CD8-positive, alpha-beta memory T cell (primary cell): ENCODE results near the gene GRK1. TPM values are rescaled to one million over a fixed set of nuclear protein-coding genes. Genes with fewer than 3 reads are reported as not detected.
A peak's percentile ranks its signal among the peaks of the same experiment; 100 is the strongest.

Experiments used
- CTCF ChIA-PET: fragments of 350-600 bp; sonication (Branson Sonifier 250); formaldehyde crosslinking; loops from one replicate; lab custom pipeline; 2021; ENCODE audit warnings: antibody characterized with exemption; lab: Charles Lee
- POLR2A ChIA-PET: fragments of 350-600 bp; sonication (Branson Sonifier 250); formaldehyde crosslinking; loops from one replicate; lab custom pipeline; 2021; ENCODE audit warnings: antibody characterized with exemption; lab: Charles Lee
- DNase-seq, 5 donors: peaks; one replicate each; pipeline versions ENCODE4 v3.0.0 to v3.0.0-alpha.2; 2020 to 2022; ENCODE audit warnings: mixed read lengths in 1 of 5
- H3K27ac ChIP-seq: one replicate; pipeline ENCODE4 v1.7.0; 2013; ENCODE audit warnings: low read depth, mild to moderate bottlenecking, low read length, moderate library complexity
- H3K27me3 ChIP-seq: 2 replicates; pipeline ENCODE4 v1.7.0; 2013; ENCODE audit warnings: low read length, mild to moderate bottlenecking; ENCODE audit not compliant: insufficient read depth, poor library complexity, severe bottlenecking
- H3K36me3 ChIP-seq: 2 replicates; pipeline ENCODE4 v1.7.0; 2013; ENCODE audit warnings: mild to moderate bottlenecking, low read length, moderate library complexity; ENCODE audit not compliant: insufficient read depth
- H3K4me1 ChIP-seq: 2 replicates; pipeline ENCODE4 v1.7.0; 2013; ENCODE audit warnings: mild to moderate bottlenecking, low read length, moderate library complexity; ENCODE audit not compliant: insufficient read depth
- H3K4me3 ChIP-seq: 2 replicates; pipeline ENCODE4 v1.7.0; 2013; ENCODE audit warnings: mild to moderate bottlenecking, low read length
- H3K9me3 ChIP-seq: 2 replicates; pipeline ENCODE4 v1.7.0; 2013; ENCODE audit warnings: mild to moderate bottlenecking, low read length
- H3K27ac Mint-ChIP-seq, 8 donors: one replicate each; pipeline ENCODE4 v1.8.0; 2020 to 2021; ENCODE audit warnings: mixed read lengths in 8 of 8, mild to moderate bottlenecking in 6 of 8, inconsistent platforms in 3 of 8, moderate library complexity in 3 of 8
- H3K27me3 Mint-ChIP-seq, 2 donors: one replicate each; pipeline ENCODE4 v1.8.0; 2020 to 2021; ENCODE audit warnings: mixed read lengths in 2 of 2, mild to moderate bottlenecking in 1 of 2, moderate library complexity in 1 of 2
- H3K36me3 Mint-ChIP-seq, 3 donors: one replicate each; pipeline ENCODE4 v1.8.0; 2020 to 2021; ENCODE audit warnings: mixed read lengths in 3 of 3, inconsistent platforms in 1 of 3, mild to moderate bottlenecking in 1 of 3
- H3K4me1 Mint-ChIP-seq, 3 donors: one replicate each; pipeline ENCODE4 v1.8.0; 2020 to 2021; ENCODE audit warnings: mixed read lengths in 3 of 3, inconsistent platforms in 1 of 3, mild to moderate bottlenecking in 1 of 3
- H3K4me3 Mint-ChIP-seq, 7 donors: one replicate each; pipeline ENCODE4 v1.8.0; 2020 to 2021; ENCODE audit warnings: mixed read lengths in 7 of 7, mild to moderate bottlenecking in 6 of 7, moderate library complexity in 4 of 7, inconsistent platforms in 2 of 7
- H3K9me3 Mint-ChIP-seq, 5 donors: one replicate each; pipeline ENCODE4 v1.8.0; 2020 to 2022; ENCODE audit warnings: mixed read lengths in 5 of 5, mild to moderate bottlenecking in 3 of 5, moderate library complexity in 2 of 5, inconsistent platforms in 1 of 5
- polyA plus RNA-seq: library from polyadenylated mRNA; unstranded; fragments of 300-500 nt; fragmentation: Illumina TruSeq; gene quantifications from one replicate; pipeline ENCODE4 v1.2.3, GENCODE V29; 2021
- total RNA-seq, 2 experiments: library from RNA; stranded (reverse); gene quantifications; one replicate each; pipeline ENCODE4 v1.2.3, GENCODE V29; 2021

The GRK1 gene
- total and polyA plus RNA-seq, 3 experiments from 2014 or later, result not detected

GRCh38 chr13:113763254-113763653 lies 96.2 kb downstream of the GRK1 start:
- H3K4me3 ChIP-seq, result no peak overlapping the region
- no peaks in the 10 kb centered on the region for H3K9me3 ChIP-seq
- Mint-ChIP-seq H3K27ac (no peak overlapping the region), H3K9me3 (peaks cover 0 to 2% (median 0%) of the 10 kb centered on the region in 5 donors), H3K27me3 (peaks cover 39 to 78% of the 10 kb centered on the region in 2 donors), H3K4me1 (peaks cover 8 to 14% (median 11%) of the 10 kb centered on the region in 3 donors), H3K4me3 (no peak overlapping the region), H3K36me3 (peaks cover 0 to 3% (median 0%) of the 10 kb centered on the region in 3 donors)
- no peaks in the 10 kb centered on the region for H3K36me3 ChIP-seq
- ChIA-PET POLR2A (no interaction called here), CTCF (no interaction called here)
- DNase-seq, result no peak
- peaks cover 38% of the 10 kb centered on the region for H3K27me3 ChIP-seq
- no peak overlapping the region for H3K27ac ChIP-seq
- H3K4me1 ChIP-seq, result peaks cover 14% of the 10 kb centered on the region

DNA sequence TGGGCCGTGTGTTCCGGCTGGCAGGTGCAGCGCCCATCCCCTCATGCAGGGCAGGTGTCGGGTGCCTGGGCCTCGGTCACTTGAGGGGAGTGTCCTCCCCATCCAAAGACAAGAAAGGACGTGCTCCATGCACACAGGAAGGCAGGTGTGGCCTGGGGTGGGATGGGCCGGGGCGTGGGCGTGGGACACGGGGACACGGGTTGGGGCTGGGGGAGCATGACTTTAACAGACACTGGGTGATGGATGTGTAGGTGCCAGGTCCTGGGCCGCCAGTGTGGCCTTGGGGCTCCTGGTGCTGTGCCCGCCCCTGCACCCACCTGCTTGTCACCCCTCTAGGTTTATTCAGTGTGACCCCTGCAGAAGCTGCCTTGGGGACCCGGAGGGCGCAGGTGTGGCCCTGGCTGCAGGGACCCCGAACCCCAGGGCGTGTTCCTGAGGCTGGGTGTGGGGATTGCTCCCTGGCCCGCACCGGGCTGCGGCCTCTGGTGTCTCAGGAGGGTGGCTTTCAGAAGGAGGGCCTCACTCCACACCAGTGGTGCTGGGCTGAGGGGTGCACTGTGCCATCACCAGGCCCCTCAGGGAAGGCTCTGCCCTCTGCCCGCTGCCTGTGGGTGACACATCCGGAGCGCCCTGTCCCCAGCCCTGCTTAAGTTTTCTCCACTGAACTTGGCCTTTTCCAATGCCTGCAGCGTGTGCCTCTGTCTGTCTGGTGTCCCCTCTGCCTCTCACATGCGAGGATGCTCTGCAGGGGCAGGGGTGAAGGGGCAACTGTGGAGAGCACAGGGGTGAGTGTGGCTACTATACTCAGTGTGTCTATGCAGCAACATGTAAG lies 97.2 kb downstream of the GRK1 start:
- no peak overlapping the region for H3K27ac ChIP-seq
- Mint-ChIP-seq H3K4me3 (peak overlapping the region in 1 of 7 donors; percentile 56), H3K4me1 (peaks cover 8 to 10% (median 9%) of the 10 kb centered on the region in 3 donors), H3K27me3 (peaks cover 35 to 81% of the 10 kb centered on the region in 2 donors), H3K27ac (no peak overlapping the region), H3K36me3 (peaks cover 0 to 3% (median 0%) of the 10 kb centered on the region in 3 donors), H3K9me3 (peaks cover 0 to 2% (median 0%) of the 10 kb centered on the region in 5 donors)
- peaks cover 9% of the 10 kb centered on the region for H3K4me1 ChIP-seq
- peaks cover 33% of the 10 kb centered on the region for H3K27me3 ChIP-seq
- CTCF ChIA-PET, result no interaction called here
- H3K4me3 ChIP-seq, result no peak overlapping the region
- H3K9me3 ChIP-seq, result no peaks in the 10 kb centered on the region
- DNase-seq, result no peak
- no peaks in the 10 kb centered on the region for H3K36me3 ChIP-seq
- POLR2A ChIA-PET, result no interaction called here

DNA sequence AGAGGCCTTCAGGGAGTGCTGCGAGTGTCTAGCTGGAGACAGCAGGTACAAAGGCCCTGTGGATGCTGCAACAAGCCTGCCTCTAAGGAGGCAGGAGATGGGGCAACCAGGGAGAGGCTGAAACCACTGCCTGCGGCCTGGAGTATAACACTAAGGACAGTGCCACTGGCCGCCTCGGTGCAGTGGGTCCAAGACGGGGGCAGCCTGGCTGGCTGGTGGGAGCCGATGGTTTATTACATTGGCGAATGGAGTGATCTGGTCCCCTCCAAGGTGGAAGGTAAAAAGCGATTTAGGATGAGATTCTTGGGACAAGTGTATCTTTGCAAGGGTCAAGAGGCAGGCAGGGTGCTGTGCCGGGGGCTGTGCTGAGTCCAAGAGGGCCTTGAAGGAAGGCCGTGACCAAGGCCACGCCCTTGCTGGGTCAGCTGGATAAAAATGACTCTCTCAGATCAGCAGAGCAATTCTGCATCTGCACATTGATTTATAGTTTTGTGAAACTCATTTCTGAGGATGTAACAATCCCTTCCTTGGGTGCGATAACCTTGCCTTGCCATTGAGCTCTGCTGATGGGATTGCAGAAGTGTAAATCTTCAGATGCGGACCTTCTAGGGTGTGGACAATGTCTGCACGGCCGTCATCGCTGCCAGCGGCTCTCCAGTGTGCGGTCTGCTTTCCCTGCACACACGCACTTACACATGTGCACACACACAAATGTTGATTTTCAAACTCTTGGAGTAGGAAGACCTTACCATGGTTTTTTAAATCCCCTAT lies 98.0 kb downstream of the GRK1 start:
- peaks cover 0 to 2% (median 0%) of the 10 kb centered on the region in 5 donors for H3K9me3 Mint-ChIP-seq
- Histone ChIP-seq H3K27me3 (peaks cover 25% of the 10 kb centered on the region), H3K4me1 (peaks cover 1% of the 10 kb centered on the region), H3K36me3 (no peaks in the 10 kb centered on the region), H3K4me3 (no peak overlapping the region), H3K9me3 (no peaks in the 10 kb centered on the region), H3K27ac (no peak overlapping the region)
- CTCF ChIA-PET, result no interaction called here
- H3K4me3 Mint-ChIP-seq, result no peak overlapping the region
- peaks cover 0 to 2% (median 1%) of the 10 kb centered on the region in 3 donors for H3K4me1 Mint-ChIP-seq
- H3K27ac Mint-ChIP-seq, result no peak overlapping the region
- H3K36me3 Mint-ChIP-seq, result no peaks in the 10 kb centered on the region
- DNase-seq, result no peak
- H3K27me3 Mint-ChIP-seq, result peaks cover 28 to 73% of the 10 kb centered on the region in 2 donors
- POLR2A ChIA-PET, result no interaction called here

- Mint-ChIP-seq H3K9me3 (peaks cover 0 to 2% (median 0%) of the 10 kb centered on the region in 5 donors), H3K4me3 (no peak overlapping the region), H3K36me3 (no peaks in the 10 kb centered on the region), H3K27ac (no peak overlapping the region), H3K4me1 (no peaks in the 10 kb centered on the region), H3K27me3 (peaks cover 24 to 68% of the 10 kb centered on the region in 2 donors)
- no peaks in the 10 kb centered on the region for H3K4me1 ChIP-seq
- POLR2A ChIA-PET, result no interaction called here
- H3K36me3 ChIP-seq, result no peaks in the 10 kb centered on the region
- H3K27me3 ChIP-seq, result peaks cover 21% of the 10 kb centered on the region
- no peak overlapping the region for H3K27ac ChIP-seq
- DNase-seq, result no peak
- CTCF ChIA-PET, result no interaction called here
- no peak overlapping the region for H3K4me3 ChIP-seq
- no peaks in the 10 kb centered on the region for H3K9me3 ChIP-seq
Measured at GRCh38 chr13:113765564-113765910, 98.5 kb downstream of the GRK1 start.

GRCh38 chr13:113766035-113766800 lies 99.2 kb downstream of the GRK1 start:
- Mint-ChIP-seq H3K27ac (peak overlapping the region in 1 of 8 donors; percentile 46), H3K4me1 (no peaks in the 10 kb centered on the region), H3K4me3 (no peak overlapping the region), H3K36me3 (no peaks in the 10 kb centered on the region), H3K27me3 (peaks cover 18 to 61% of the 10 kb centered on the region in 2 donors), H3K9me3 (peaks cover 0 to 2% (median 0%) of the 10 kb centered on the region in 5 donors)
- H3K4me3 ChIP-seq, result no peak overlapping the region
- no peaks in the 10 kb centered on the region for H3K4me1 ChIP-seq
- no peaks in the 10 kb centered on the region for H3K9me3 ChIP-seq
- peaks cover 14% of the 10 kb centered on the region for H3K27me3 ChIP-seq
- H3K27ac ChIP-seq, result no peak overlapping the region
- POLR2A ChIA-PET, result no interaction called here
- DNase-seq, result no peak
- CTCF ChIA-PET, result no interaction called here
- no peaks in the 10 kb centered on the region for H3K36me3 ChIP-seq

DNA sequence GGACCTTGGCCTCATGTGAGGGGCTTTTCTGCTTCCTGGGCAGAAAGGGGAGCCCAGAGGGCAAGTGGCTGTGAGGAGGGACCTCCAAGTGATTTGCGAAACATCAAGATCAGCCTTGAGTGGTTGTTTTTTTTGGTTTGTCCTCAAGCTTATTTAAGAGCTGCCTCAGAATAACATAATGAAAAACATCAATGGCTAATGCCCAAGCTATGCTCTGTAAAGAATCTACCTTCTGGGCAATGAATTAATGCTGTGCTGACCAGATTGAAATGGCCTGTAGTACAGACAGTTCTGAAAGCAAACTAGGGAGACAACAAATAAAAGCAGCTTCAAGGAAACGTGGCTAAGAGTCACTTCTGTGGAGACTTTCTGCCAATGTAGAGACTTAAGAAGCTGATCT lies 100.3 kb downstream of the GRK1 start:
- no peaks in the 10 kb centered on the region for H3K36me3 ChIP-seq
- CTCF ChIA-PET, result no interaction called here

DNA sequence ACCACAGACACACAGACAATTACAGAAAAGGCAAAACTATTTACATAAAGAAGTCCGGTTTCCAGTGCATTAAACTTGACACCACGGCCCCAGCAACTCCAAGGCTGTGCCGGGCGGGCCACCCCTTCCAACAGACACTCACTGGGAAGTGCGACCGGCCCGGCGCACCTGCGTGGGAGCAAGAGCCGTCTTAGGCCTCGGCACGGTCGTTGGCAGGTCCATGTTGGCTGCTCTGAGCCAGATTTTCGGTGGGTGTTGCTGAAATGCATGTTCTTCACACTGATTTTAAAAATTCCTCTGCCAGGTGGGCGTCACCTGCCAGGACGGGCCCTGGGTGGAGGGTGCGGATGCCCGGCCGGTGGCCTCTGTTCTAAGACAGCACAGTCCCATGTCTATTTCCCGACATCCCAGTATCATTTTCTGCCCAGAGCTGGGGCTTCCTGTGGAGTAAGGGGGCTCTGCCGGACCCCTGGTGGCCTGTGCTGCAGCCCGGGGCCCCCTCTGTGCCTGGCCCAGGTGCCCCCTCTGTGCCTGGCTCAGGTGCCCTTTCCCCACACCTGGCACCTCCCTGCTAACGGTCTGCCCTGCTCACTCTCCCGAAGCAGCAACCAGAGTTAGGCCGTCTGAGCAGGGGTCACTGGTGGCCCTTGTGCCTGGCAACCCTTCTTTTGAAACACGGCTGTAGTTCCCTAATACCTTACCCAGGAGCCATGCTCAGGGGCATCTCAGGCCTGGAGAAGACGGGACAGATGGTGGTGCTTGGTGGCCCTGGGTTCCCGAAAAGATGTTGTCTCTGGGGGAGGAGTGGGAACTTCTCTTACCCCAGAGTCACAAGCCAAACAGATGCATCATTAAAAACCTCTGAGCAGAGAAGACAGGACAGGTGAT lies 101.2 kb downstream of the GRK1 start:
- CTCF ChIA-PET, result no interaction called here
- no peak overlapping the region for H3K27ac Mint-ChIP-seq
- POLR2A ChIA-PET, result no interaction called here
- Histone ChIP-seq H3K27me3 (peaks cover 5% of the 10 kb centered on the region), H3K4me1 (no peaks in the 10 kb centered on the region), H3K27ac (no peak overlapping the region), H3K4me3 (no peak overlapping the region), H3K36me3 (no peaks in the 10 kb centered on the region), H3K9me3 (no peaks in the 10 kb centered on the region)
- no peak overlapping the region for H3K4me3 Mint-ChIP-seq
- peaks cover 5 to 44% of the 10 kb centered on the region in 2 donors for H3K27me3 Mint-ChIP-seq
- no peaks in the 10 kb centered on the region for H3K36me3 Mint-ChIP-seq
- H3K9me3 Mint-ChIP-seq, result peaks cover 0 to 8% (median 3%) of the 10 kb centered on the region in 5 donors
- DNase-seq, result no peak
- H3K4me1 Mint-ChIP-seq, result peaks cover 0 to 9% (median 7%) of the 10 kb centered on the region in 3 donors

More for the DNA sequence above, 100.3 kb downstream of the GRK1 start:
- H3K4me1 Mint-ChIP-seq, result peaks cover 0 to 6% (median 6%) of the 10 kb centered on the region in 3 donors
- no peak overlapping the region for H3K27ac Mint-ChIP-seq
- no peak for DNase-seq
- H3K9me3 ChIP-seq, result no peaks in the 10 kb centered on the region
- H3K9me3 Mint-ChIP-seq, result peaks cover 0 to 4% (median 3%) of the 10 kb centered on the region in 5 donors
- H3K27ac ChIP-seq, result no peak overlapping the region
- H3K4me3 ChIP-seq, result no peak overlapping the region
- no peaks in the 10 kb centered on the region for H3K36me3 Mint-ChIP-seq
- H3K4me3 Mint-ChIP-seq, result no peak overlapping the region
- no peaks in the 10 kb centered on the region for H3K4me1 ChIP-seq
- peaks cover 7 to 52% of the 10 kb centered on the region in 2 donors for H3K27me3 Mint-ChIP-seq
- H3K27me3 ChIP-seq, result peaks cover 6% of the 10 kb centered on the region
- POLR2A ChIA-PET, result no interaction called here
